ENCODE data around the gene HOMEZ.
"Not testable (repeated sequence)": the region's sequence is repeated elsewhere in the genome, so short reads cannot be mapped to it uniquely, and the experiment has no call there.

Gene HOMEZ

GRCh38 chr14:23275412-23275811, 10.5 kb downstream of the HOMEZ start:
- DNase-seq: no peak

GRCh38 chr14:23269193-23269592, 16.7 kb downstream of the HOMEZ start:
- DNase-seq: no peak

GRCh38 chr14:23260849-23261248, 25.1 kb downstream of the HOMEZ start:
- DNase-seq: not testable (repeated sequence)

- DNase-seq: no peak
These were observed 26.5 kb downstream of the HOMEZ start for GRCh38 chr14:23259426-23259825.

- no peak for DNase-seq
These were observed 27.7 kb downstream of the HOMEZ start for GRCh38 chr14:23258256-23258655.

- DNase-seq: no peak
These were observed 33.3 kb downstream of the HOMEZ start for GRCh38 chr14:23252420-23253333.

GRCh38 chr14:23252006-23252405, 33.9 kb downstream of the HOMEZ start:
- DNase-seq: no peak

- DNase-seq: no peak
These were observed 36.1 kb downstream of the HOMEZ start for GRCh38 chr14:23249824-23250223.

GRCh38 chr14:23248601-23249000, 37.3 kb downstream of the HOMEZ start:
- DNase-seq: no peak

- DNase-seq: no peak
These were observed 40.6 kb downstream of the HOMEZ start for GRCh38 chr14:23245282-23245681.

GRCh38 chr14:23243066-23243465, 42.9 kb downstream of the HOMEZ start:
- no peak for DNase-seq

- no peak for DNase-seq
These were observed 43.9 kb downstream of the HOMEZ start for GRCh38 chr14:23242076-23242475.

GRCh38 chr14:23241061-23241715, 44.7 kb downstream of the HOMEZ start:
- not testable (repeated sequence) for DNase-seq

GRCh38 chr14:23240661-23241060, 45.3 kb downstream of the HOMEZ start:
- DNase-seq: no peak

GRCh38 chr14:23237772-23238594, 47.9 kb downstream of the HOMEZ start, which contains the start of gene RNF212B:
RNF212B (plus strand) TSS chr14:23237936; CDS start chr14:23240346, 2,410 bp downstream.
- DNase-seq: peak; percentile 69

GRCh38 chr14:23232241-23232808, 53.6 kb downstream of the HOMEZ start:
- DNase-seq: not testable (repeated sequence)

GRCh38 chr14:23228812-23229211, 57.1 kb downstream of the HOMEZ start:
- DNase-seq: no peak

GRCh38 chr14:23227566-23227965, 58.4 kb downstream of the HOMEZ start:
- no peak for DNase-seq

GRCh38 chr14:23224958-23225357, 61.0 kb downstream of the HOMEZ start:
- not testable (repeated sequence) for DNase-seq

All from fibroblast of skin of right biceps (primary cell).